A549 (cell line): ENCODE results near the gene TEX51. TPM values are rescaled to one million over a fixed set of nuclear protein-coding genes. Genes with fewer than 3 reads are reported as not detected.

Source experiments
- ATAC-seq, 2 experiments: fragments of 200-7000 bp in 1 of 2; fragments of >200 bp in 1 of 2; cut with Nextera tagmentation in 1 of 2; cut with Tn5 transposase in 1 of 2; 3 replicates each; pipeline versions ENCODE4 v1.8.0 to v1.9.1; 2018 to 2020; ENCODE audit warnings: mild to moderate bottlenecking in 1 of 2, moderate library complexity in 1 of 2
- CTCF ChIA-PET: fragments of 300-600 bp; sonication (Branson Sonifier 250); formaldehyde crosslinking; extraction: SDS; loops from one replicate; lab custom pipeline; 2021; ENCODE audit warnings: antibody characterized with exemption, inconsistent platforms; lab: Yijun Ruan, JAX
- POLR2A ChIA-PET: fragments of 350-600 bp; formaldehyde crosslinking; extraction: SDS; loops from one replicate; lab custom pipeline; 2021; ENCODE audit warnings: antibody characterized with exemption, inconsistent platforms; lab: Yijun Ruan, JAX
- DNase-seq, 2 experiments: peaks; one replicate each; pipeline versions ENCODE4 v3.0.0 to v3.0.0-alpha.2; 2011 to 2016; ENCODE audit warnings: low read depth in 1 of 2, low spot score in 1 of 2
- FAIRE-seq: peaks from 2 replicates; lab custom pipeline; 2011; peaks lifted over from hg19 to GRCh38; lab: Jason Lieb, UNC
- H3K27ac ChIP-seq, 2 experiments: fragments of >200 bp; sonication (Bioruptor Twin); formaldehyde crosslinking; 3 replicates each; pipeline ENCODE4 v1.5.1; 2016 to 2017
- H3K4me1 ChIP-seq: fragments of >200 bp; sonication (Bioruptor Twin); formaldehyde crosslinking; 3 replicates; pipeline ENCODE4 v1.6.1; 2016
- H3K4me2 ChIP-seq: fragments of >200 bp; sonication (Bioruptor Twin); formaldehyde crosslinking; 3 replicates; pipeline ENCODE4 v1.6.1; 2016
- H3K4me3 ChIP-seq: fragments of >200 bp; sonication (Bioruptor Twin); formaldehyde crosslinking; 3 replicates; pipeline ENCODE4 v1.5.1; 2016
- H3K9me3 ChIP-seq: fragments of >200 bp; sonication (Bioruptor Twin); formaldehyde crosslinking; 3 replicates; pipeline ENCODE4 v1.6.1; 2016
- BHLHE40 ChIP-seq: IDR thresholded peaks from 2 replicates; pipeline ENCODE4 v1.6.1; 2012; ENCODE audit warnings: low read depth, low read length, inconsistent platforms
- CHD2 ChIP-seq: fragments of 150-350 bp; IDR thresholded peaks from 2 replicates; pipeline ENCODE4 v1.6.1; 2014; ENCODE audit warnings: low read length; ENCODE audit not compliant: partially characterized antibody
- CHD4 ChIP-seq: fragments of 200-600 bp; sonication (generic); IDR thresholded peaks from 2 replicates; pipeline ENCODE4 v1.6.1; 2016; ENCODE audit warnings: antibody characterized with exemption, mild to moderate bottlenecking, borderline replicate concordance
- EP300 ChIP-seq, 2 experiments: fragments of >200 bp; sonication (Bioruptor Twin); formaldehyde crosslinking; IDR thresholded peaks; 2 replicates in 1 of 2; 3 replicates in 1 of 2; pipeline ENCODE4 v1.6.1; 2016 to 2017
- FOSB ChIP-seq: fragments of 250-450 bp; sonication (Bioruptor Pico); IDR thresholded peaks from 2 replicates; pipeline ENCODE4 v1.5.0; 2020; ENCODE audit warnings: mild to moderate bottlenecking, moderate library complexity
- HDAC2 ChIP-seq: fragments of 200-600 bp; sonication (generic); IDR thresholded peaks from 2 replicates; pipeline ENCODE4 v1.6.1; 2016
- HES2 ChIP-seq: fragments of >200 bp; sonication (Bioruptor Twin); formaldehyde crosslinking; IDR thresholded peaks from 2 replicates; pipeline ENCODE4 v1.6.1; 2016
- HEYL ChIP-seq: fragments of 250-450 bp; sonication (Bioruptor Pico); IDR thresholded peaks from 2 replicates; pipeline ENCODE4 v1.8.0; 2021; ENCODE audit warnings: mild to moderate bottlenecking, moderate library complexity
- KDM1A ChIP-seq: fragments of 200-600 bp; sonication (generic); IDR thresholded peaks from 2 replicates; pipeline ENCODE4 v1.6.1; 2016; ENCODE audit warnings: low read depth, mild to moderate bottlenecking
- MAFK ChIP-seq: fragments of 450-650 bp; IDR thresholded peaks from 2 replicates; pipeline ENCODE4 v1.6.1; 2014; ENCODE audit not compliant: partially characterized antibody
- MAZ ChIP-seq: fragments of 150-350 bp; IDR thresholded peaks from 2 replicates; pipeline ENCODE4 v1.6.1; 2014; ENCODE audit warnings: antibody characterized with exemption, low read depth, low read length, borderline replicate concordance
- PBX3 ChIP-seq: IDR thresholded peaks from 2 replicates; pipeline ENCODE4 v1.6.1; 2012
- RAD21 ChIP-seq, 2 experiments: fragments of >200 bp in 1 of 2; sonication (Bioruptor Twin) in 1 of 2; formaldehyde crosslinking in 1 of 2; IDR thresholded peaks in 1 of 2; conservative IDR thresholded peaks in 1 of 2; 2 replicates in 1 of 2; 3 replicates in 1 of 2; pipeline ENCODE4 v1.6.1; 2012 to 2018; ENCODE audit warnings: inconsistent platforms in 1 of 2
- RARB ChIP-seq: fragments of 250-450 bp; sonication (Bioruptor Pico); IDR thresholded peaks from 2 replicates; pipeline ENCODE4 v1.8.0; 2021; ENCODE audit warnings: mild to moderate bottlenecking, moderate library complexity
- RCOR1 ChIP-seq: fragments of 150-350 bp; IDR thresholded peaks from 2 replicates; pipeline ENCODE4 v1.6.1; 2014; ENCODE audit warnings: antibody characterized with exemption, low read length, low read depth
- RFX5 ChIP-seq: fragments of 450-650 bp; IDR thresholded peaks from 2 replicates; pipeline ENCODE4 v1.7.1; 2014; ENCODE audit warnings: antibody characterized with exemption, mild to moderate bottlenecking, moderate library complexity
- SMC3 ChIP-seq: fragments of >200 bp; sonication (Bioruptor Twin); formaldehyde crosslinking; IDR thresholded peaks from 3 replicates; pipeline ENCODE4 v1.6.1; 2018; ENCODE audit warnings: inconsistent platforms
- WGBS: methylation state at CpG from one replicate; pipeline ENCODE4 v1.1.6; 2017; ENCODE audit errors: missing lambda C conversion rate; 5-methylcytosine and 5-hydroxymethylcytosine counted together
- polyA plus RNA-seq, 4 experiments: library from polyadenylated mRNA; depleted of rRNA in 3 of 4; stranded (reverse); fragments of >200 nt; fragmentation: RNase III in 1 of 4; extraction: RNeasy Plus Mini Kit Qiagen cat#74134 plus additional on column Dnase treatment in 1 of 4; gene quantifications; 2 replicates in 3 of 4; 3 replicates in 1 of 4; pipeline ENCODE4 v1.2.3, GENCODE V29; 2011 to 2017
- TF ChIP-seq, protein P1 (sequence below): IDR thresholded peaks from 2 replicates; pipeline ENCODE4 v1.6.1; 2012; ENCODE audit warnings: low read depth, borderline replicate concordance
- TF ChIP-seq, protein P2 (sequence below): fragments of >200 bp; sonication (Bioruptor Twin); formaldehyde crosslinking; IDR thresholded peaks from 3 replicates; pipeline ENCODE4 v1.5.1; 2016
- TF ChIP-seq, protein P3 (sequence below): fragments of 150-350 bp; IDR thresholded peaks from 2 replicates; pipeline ENCODE4 v1.6.1; 2014; ENCODE audit warnings: low read depth, mild to moderate bottlenecking, low read length

TEX51 gene
- polyA plus RNA-seq, 2 of the 4 experiments (the other 2 are of a cell fraction) = not detected

DNA sequence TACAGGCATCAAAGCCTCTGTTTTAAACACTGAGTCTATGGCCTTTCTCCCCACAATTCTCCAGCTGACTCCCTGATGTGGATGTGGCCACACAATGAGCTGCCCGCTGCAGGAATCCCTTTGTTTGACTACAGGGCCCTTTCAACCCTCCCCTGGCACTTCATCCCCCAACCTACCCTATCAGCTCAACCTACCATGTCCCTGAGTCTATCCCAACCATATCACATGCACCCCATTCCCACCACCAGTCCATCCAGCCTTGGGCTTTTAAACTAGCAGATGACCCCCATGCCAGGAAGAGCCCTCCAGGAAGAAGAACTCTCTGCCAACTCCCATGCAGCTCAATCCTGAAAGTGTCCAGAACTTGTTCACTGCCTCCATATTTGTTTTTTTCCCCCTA lies 46.9 kb upstream of the TEX51 start:
- ChIA-PET CTCF (interaction anchor here (0.6 to 5.0 kb wide), 4 partner anchors 9 to 74 kb away, joined by 3 to 13 read pairs (median 4); no protein-coding TSS in a partner anchor), POLR2A (no interaction called here)
- TF ChIP-seq PBX3 = no peak
- TF ChIP-seq HEYL (CRISPR knock-in tag) = no peak
- no peak for TF ChIP-seq KDM1A
- TF ChIP-seq, protein P1, sequence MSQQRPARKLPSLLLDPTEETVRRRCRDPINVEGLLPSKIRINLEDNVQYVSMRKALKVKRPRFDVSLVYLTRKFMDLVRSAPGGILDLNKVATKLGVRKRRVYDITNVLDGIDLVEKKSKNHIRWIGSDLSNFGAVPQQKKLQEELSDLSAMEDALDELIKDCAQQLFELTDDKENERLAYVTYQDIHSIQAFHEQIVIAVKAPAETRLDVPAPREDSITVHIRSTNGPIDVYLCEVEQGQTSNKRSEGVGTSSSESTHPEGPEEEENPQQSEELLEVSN = no peak
- TF ChIP-seq RFX5 = no peak
- Histone ChIP-seq H3K9me3 (no peaks in the 10 kb centered on the region), H3K4me3 (no peak overlapping the region), H3K4me1 (no peaks in the 10 kb centered on the region), H3K27ac (no peak overlapping the region), H3K4me2 (no peak overlapping the region)
- DNase-seq (no peak), ATAC-seq (no peak), FAIRE-seq (no peak)
- WGBS = 0% methylated on average over 1 of the region's 1 CpG

- Histone ChIP-seq H3K9me3 (no peaks in the 10 kb centered on the region), H3K4me1 (no peaks in the 10 kb centered on the region), H3K4me2 (no peak overlapping the region), H3K4me3 (no peak overlapping the region), H3K27ac (no peak overlapping the region)
- ChIA-PET CTCF (interaction anchor here (0.9 to 5.0 kb wide), 2 partner anchors 8 to 33 kb away, joined by 3 to 13 read pairs; no protein-coding TSS in a partner anchor), POLR2A (no interaction called here)
- 0% methylated on average over 1 of the region's 1 CpG for WGBS
- FAIRE-seq (no peak), DNase-seq (no peak), ATAC-seq (no peak)
- TF ChIP-seq MAFK (no peak), RARB (CRISPR knock-in tag) (no peak), RFX5 (no peak)
Observed at GRCh38 chr2:126852361-126852760, 46.3 kb upstream of the TEX51 start.

DNA sequence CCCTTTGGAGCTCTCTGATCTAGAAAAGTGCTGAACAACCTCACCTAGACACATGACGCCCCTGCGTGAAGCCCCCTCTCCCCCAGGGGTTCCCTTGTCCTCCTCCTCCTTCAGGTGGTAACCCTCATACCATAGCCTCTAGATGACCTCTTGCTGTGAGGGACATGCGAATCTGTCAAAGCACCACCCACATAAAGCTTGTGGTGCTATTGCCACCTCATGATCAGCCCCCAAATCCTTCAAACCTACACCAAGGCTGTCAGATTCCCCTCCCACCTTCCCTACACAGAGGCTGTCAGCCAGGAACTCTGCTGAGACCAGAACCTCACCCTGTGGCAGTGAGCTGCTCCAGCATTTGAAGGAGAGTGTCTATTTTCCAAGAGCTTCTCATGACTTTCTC lies 43.1 kb upstream of the TEX51 start:
- Histone ChIP-seq H3K4me2 (no peak overlapping the region), H3K4me1 (no peaks in the 10 kb centered on the region), H3K27ac (no peak overlapping the region), H3K9me3 (no peaks in the 10 kb centered on the region), H3K4me3 (no peak overlapping the region)
- POLR2A ChIA-PET = no interaction called here
- no peak for TF ChIP-seq RAD21 (conservative IDR thresholded peaks at IDR 0.05 in 1 of 2, IDR thresholded peaks at IDR 0.05 in 1 of 2)
- TF ChIP-seq, protein P2, sequence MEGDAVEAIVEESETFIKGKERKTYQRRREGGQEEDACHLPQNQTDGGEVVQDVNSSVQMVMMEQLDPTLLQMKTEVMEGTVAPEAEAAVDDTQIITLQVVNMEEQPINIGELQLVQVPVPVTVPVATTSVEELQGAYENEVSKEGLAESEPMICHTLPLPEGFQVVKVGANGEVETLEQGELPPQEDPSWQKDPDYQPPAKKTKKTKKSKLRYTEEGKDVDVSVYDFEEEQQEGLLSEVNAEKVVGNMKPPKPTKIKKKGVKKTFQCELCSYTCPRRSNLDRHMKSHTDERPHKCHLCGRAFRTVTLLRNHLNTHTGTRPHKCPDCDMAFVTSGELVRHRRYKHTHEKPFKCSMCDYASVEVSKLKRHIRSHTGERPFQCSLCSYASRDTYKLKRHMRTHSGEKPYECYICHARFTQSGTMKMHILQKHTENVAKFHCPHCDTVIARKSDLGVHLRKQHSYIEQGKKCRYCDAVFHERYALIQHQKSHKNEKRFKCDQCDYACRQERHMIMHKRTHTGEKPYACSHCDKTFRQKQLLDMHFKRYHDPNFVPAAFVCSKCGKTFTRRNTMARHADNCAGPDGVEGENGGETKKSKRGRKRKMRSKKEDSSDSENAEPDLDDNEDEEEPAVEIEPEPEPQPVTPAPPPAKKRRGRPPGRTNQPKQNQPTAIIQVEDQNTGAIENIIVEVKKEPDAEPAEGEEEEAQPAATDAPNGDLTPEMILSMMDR = no peak
- TF ChIP-seq, protein P3, sequence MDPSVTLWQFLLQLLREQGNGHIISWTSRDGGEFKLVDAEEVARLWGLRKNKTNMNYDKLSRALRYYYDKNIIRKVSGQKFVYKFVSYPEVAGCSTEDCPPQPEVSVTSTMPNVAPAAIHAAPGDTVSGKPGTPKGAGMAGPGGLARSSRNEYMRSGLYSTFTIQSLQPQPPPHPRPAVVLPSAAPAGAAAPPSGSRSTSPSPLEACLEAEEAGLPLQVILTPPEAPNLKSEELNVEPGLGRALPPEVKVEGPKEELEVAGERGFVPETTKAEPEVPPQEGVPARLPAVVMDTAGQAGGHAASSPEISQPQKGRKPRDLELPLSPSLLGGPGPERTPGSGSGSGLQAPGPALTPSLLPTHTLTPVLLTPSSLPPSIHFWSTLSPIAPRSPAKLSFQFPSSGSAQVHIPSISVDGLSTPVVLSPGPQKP = no peak
- ATAC-seq = no peak
- WGBS = 0% methylated on average over 3 of the region's 3 CpGs
- CTCF ChIA-PET = interaction anchor here (1.1 kb wide), 1 partner anchor 79 kb away, joined by 3 read pairs; no protein-coding TSS in a partner anchor
- no peak for FAIRE-seq
- DNase-seq = no peak

- Histone ChIP-seq H3K27ac (no peak overlapping the region), H3K4me2 (no peak overlapping the region), H3K4me3 (no peak overlapping the region), H3K4me1 (no peaks in the 10 kb centered on the region), H3K9me3 (no peaks in the 10 kb centered on the region)
- TF ChIP-seq SMC3 (no peak), HES2 (no peak), RCOR1 (no peak), HDAC2 (no peak), BHLHE40 (no peak), EP300 (IDR thresholded peaks at IDR 0.05) (no peak), MAZ (no peak), CHD4 (no peak), FOSB (no peak), CHD2 (no peak)
- TF ChIP-seq, protein P2 = no peak
- TF ChIP-seq, protein P1 = no peak
- no peak for FAIRE-seq
- POLR2A ChIA-PET = no interaction called here
- CTCF ChIA-PET = no interaction called here
- no peak for DNase-seq
- no peak for ATAC-seq
- WGBS = 15% methylated on average over 6 of the region's 6 CpGs
Observed at GRCh38 chr2:126856403-126856802, 42.3 kb upstream of the TEX51 start.
